SK-N-DZ (cell line): Measurements from ENCODE around the gene SUGP2.

Source experiments
- DNase-seq: peaks from one replicate; pipeline ENCODE4 v3.0.0-alpha.2; 2015; ENCODE audit warnings: low spot score

SUGP2 gene

GRCh38 chr19:19059837-19060611, 26.7 kb upstream of the SUGP2 start:
- DNase-seq, result no peak

- DNase-seq, result no peak
Observed at GRCh38 chr19:19059018-19059836, 25.9 kb upstream of the SUGP2 start.

DNA sequence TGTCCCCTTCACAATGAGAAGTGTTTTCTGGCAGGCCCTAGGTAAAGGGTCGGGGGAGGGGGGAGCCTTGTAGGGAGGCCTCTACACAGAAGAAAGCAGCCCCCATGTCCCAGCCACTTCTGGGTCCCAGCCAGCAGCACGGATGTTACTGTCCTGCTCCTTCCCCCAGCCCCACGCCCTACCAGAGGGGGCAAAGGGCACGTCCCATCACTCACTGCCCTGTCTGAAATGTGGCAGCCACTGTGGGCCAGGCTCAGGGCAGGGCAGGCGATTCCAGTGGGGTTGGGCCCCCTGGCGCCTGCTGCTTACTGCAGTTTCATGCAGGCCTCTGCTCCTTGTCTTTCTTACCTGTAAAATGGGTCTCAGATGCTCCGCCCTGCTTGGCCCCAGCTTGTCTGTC, 24.4 kb upstream of the SUGP2 start:
- DNase-seq, result no peak

- no peak for DNase-seq
Observed at GRCh38 chr19:19057317-19057716, 24.0 kb upstream of the SUGP2 start.

- DNase-seq, result no peak
Observed at GRCh38 chr19:19056636-19057275, 23.4 kb upstream of the SUGP2 start.

DNA sequence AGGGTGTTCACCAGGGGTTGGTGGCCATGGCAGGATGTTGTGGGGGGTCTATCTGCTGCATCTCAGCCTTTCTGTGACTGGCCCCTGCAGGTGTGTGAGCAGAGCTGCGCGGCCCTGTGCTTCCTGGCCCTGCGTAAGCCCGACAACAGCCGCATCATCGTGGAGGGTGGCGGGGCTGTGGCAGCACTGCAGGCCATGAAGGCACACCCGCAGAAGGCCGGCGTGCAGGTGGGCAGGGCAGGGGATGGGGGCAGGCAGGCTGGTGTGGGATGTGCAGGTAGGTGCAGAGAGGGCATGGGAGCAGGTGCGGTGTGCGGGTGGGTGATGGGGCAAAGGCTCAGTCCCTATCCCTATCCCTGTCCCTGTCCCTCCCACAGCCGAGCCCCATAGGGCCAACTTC, 22.4 kb upstream of the SUGP2 start:
- no peak for DNase-seq

DNA sequence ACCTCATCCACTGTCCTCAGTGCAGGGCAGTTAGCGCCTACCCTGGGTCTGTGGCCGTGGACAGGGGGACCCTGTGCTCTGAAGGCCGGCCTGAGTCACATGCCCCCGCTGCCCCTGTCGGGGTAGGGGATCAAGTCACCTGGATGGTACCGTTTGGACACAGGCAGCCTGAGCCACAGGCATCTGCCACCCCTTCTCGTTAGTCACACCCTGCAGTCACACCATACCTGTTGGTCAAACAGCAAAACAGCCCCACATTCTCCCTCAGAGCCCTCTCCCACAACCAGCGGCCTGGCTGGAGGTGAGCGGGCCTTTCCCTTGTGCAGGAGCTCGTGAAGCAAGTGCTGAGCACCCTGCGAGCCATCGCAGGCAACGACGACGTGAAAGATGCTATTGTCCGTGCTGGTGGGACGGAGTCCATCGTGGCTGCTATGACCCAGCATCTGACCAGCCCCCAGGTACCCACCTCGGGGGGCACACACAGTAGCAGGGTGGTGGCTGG, 21.7 kb upstream of the SUGP2 start:
- no peak for DNase-seq

DNA sequence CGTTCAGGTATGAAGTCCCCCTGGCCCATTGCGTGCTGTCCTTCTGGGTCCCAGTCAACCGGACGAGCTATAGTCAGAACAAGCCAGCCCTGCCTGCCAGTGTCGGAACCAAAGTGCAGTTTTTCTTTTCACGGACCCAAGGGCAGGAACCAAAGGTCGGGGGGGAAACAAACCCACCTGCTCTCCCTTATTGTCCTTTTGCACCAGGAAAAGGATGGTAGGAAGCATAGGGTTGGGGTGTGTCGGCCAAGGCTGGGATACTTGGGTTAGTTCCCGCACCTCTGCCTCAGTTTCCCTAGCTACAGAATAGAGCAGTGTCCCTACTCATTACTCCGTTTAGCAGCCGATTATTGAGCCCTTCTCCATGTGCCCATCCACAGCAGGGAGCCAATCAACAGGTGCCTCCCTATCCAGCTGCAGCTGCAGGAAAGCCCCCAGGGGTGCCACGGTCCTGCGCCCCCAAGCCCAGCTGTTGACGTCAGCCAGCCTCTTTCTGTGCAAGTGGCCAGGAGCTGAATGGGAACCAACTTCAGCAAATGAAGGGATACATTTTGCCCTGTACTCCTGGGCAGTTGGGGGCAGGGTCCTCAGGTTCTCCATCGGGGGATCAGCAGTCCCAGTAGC, 21.1 kb upstream of the SUGP2 start:
- no peak for DNase-seq

GRCh38 chr19:19053508-19054314, 20.4 kb upstream of the SUGP2 start:
- DNase-seq, result no peak

DNA sequence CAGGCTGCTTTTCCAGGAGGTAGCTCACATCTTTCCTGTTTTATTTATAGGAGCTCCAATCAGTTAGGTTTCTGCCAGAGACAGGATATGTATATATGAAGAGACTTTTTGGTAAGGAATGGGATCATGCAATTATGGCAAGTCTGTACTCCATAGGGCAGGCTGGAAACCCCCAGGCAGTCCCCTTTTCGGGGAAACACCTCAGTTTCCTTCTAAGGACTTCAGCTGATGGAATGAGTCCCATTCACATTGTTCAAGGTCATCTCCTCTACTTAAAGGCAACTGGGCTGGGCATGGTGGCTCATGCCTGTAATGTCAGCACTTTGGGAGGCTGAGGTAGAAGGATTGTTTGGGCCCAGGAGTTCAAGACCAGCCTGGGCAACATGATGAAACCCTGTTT, 19.6 kb upstream of the SUGP2 start:
- no peak for DNase-seq

DNA sequence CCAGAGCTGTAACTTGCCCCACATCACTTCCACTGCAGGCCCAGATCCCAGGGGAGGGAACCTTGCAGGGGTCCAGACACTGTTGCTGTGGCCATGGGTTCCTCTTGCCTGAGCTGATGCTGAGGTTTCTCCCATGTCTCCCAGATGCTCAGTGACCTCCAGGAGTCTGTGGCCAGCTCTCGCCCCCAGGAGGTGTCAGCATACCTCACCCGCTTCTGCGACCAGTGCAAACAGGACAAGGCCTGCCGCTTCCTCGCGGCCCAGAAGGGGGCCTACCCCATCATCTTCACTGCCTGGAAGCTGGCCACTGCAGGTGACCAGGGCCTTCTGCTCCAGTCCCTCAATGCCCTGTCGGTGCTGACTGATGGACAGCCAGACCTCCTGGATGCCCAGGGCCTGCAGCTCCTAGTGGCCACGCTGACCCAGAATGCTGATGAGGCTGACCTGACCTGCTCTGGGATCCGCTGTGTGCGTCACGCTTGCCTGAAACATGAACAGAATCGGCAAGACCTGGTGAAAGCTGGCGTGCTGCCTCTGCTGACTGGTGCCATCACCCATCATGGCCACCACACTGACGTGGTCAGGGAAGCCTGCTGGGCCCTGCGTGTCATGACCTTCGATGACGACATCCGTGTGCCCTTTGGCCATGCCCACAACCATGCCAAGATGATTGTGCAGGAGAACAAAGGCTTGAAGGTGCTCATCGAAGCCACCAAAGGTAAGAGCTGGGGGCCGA, 18.3 kb upstream of the SUGP2 start:
- DNase-seq, result no peak

GRCh38 chr19:19050731-19051130, 17.4 kb upstream of the SUGP2 start:
- no peak for DNase-seq

DNA sequence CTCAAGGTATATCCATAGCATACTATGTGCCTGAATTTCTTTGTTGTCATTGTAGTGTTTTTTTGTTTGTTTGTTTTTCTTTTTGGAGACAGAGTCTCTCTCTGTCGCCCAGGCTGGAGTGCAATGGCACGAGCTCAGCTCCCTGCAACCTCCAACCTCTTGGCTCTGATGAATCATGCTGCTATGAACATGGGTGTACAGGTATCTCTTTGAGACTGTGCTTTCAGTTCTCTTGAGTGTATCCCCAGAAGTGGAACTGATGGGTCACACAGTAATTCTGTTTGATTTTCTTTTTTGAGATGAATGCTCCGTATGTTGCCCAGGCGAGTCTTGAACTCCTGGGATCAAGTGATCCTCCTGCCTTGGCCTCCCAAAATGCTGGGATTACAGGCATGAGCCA, 16.8 kb upstream of the SUGP2 start:
- DNase-seq, result no peak

GRCh38 chr19:19049406-19049805, 16.1 kb upstream of the SUGP2 start:
- no peak for DNase-seq

- DNase-seq, result no peak
Observed at GRCh38 chr19:19043881-19044280, 10.6 kb upstream of the SUGP2 start.

DNA sequence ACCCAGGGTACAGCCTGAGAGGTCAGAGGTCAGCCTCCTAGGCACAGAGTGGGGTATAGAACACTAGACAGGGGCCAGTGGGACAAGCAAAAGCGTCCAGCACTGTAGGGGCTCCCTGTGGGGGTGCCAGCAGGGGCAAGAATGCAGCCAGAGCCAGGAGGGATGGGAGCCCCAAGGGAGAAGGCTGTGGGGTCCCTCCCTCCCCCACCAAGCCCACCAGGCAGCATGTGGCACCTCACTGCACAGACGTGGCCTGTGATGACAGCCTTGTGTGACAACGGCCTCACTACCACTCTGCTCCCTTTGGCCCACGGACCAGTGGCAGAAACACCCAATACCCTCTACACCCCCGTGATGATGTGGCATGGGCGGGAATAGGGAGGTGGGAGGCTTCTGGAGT, 10.2 kb upstream of the SUGP2 start:
- no peak for DNase-seq

DNA sequence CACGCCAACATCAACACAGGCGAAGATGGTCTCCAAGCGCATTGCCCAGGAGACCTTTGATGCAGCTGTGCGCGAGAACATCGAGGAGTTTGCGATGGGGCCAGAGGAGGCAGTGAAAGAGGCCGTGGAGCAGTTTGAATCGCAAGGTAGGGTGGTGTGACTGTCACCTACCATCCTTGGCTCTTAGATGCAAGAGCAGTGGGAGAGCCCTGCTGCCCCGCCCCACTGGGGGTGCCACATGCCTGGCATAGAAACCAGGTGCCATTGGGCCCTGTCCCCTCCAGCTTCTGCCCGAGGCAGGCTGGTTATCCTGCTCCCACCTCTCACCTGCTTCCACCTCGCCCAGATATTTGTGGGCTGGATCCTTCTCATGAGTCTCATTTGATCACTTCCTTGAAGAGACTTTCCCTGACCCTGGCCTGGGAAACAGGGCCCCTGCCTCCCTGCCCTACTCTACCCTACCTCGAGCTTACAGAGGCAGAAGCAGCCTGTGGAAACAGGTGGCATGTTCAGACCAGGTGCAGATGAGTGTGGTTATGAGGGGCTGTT, 9.5 kb upstream of the SUGP2 start:
- DNase-seq, result no peak

- DNase-seq, result no peak
Observed at GRCh38 chr19:19040417-19040816, 7.1 kb upstream of the SUGP2 start.

- no peak for DNase-seq
Observed at GRCh38 chr19:19039901-19040300, 6.6 kb upstream of the SUGP2 start.

GRCh38 chr19:19034204-19034624, 897 bp upstream of the SUGP2 start:
- DNase-seq, result peak; percentile 75
